ENCODE data around the gene CCDC9B. TPM values are rescaled to one million over a fixed set of nuclear protein-coding genes. Genes with fewer than 3 reads are reported as not detected.

Gene CCDC9B
- total RNA-seq, 1 donor from 2014 or later: not detected

GRCh38 chr15:40332113-40332781, 8.5 kb downstream of the CCDC9B start:
- no peak for DNase-seq (ENCODE audit: low spot score)
- no peak overlapping the region for H3K27ac ChIP-seq
- H3K4me1 ChIP-seq: peaks cover 14% of the 10 kb centered on the region
- Mint-ChIP-seq H3K9me3 (no peaks in the 10 kb centered on the region), H3K27me3 (ENCODE audit: insufficient read depth, low read depth) (peaks cover 5% of the 10 kb centered on the region), H3K36me3 (no peaks in the 10 kb centered on the region), H3K27ac (no peak overlapping the region), H3K4me3 (no peak overlapping the region), H3K4me1 (peaks cover 47% of the 10 kb centered on the region)
- no peak overlapping the region for H2AFZ ChIP-seq (replicated peaks)
- H3K79me2 ChIP-seq (ENCODE audit: low read depth): no peaks in the 10 kb centered on the region
- H4K20me1 ChIP-seq (ENCODE audit: low read depth): peaks cover 14% of the 10 kb centered on the region
- no peak overlapping the region for H3K9ac ChIP-seq
- H3K9me3 ChIP-seq (ENCODE audit: low read depth): no peaks in the 10 kb centered on the region
- TF ChIP-seq EZH2phosphoT487 (IDR thresholded peaks at IDR 0.05) (no peak), EZH2 (IDR thresholded peaks at IDR 0.05) (no peak)
- TF ChIP-seq, protein P1, sequence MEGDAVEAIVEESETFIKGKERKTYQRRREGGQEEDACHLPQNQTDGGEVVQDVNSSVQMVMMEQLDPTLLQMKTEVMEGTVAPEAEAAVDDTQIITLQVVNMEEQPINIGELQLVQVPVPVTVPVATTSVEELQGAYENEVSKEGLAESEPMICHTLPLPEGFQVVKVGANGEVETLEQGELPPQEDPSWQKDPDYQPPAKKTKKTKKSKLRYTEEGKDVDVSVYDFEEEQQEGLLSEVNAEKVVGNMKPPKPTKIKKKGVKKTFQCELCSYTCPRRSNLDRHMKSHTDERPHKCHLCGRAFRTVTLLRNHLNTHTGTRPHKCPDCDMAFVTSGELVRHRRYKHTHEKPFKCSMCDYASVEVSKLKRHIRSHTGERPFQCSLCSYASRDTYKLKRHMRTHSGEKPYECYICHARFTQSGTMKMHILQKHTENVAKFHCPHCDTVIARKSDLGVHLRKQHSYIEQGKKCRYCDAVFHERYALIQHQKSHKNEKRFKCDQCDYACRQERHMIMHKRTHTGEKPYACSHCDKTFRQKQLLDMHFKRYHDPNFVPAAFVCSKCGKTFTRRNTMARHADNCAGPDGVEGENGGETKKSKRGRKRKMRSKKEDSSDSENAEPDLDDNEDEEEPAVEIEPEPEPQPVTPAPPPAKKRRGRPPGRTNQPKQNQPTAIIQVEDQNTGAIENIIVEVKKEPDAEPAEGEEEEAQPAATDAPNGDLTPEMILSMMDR (IDR thresholded peaks at IDR 0.05): no peak
- no peak overlapping the region for H3K4me3 ChIP-seq
- H3K27me3 ChIP-seq: peaks cover 31% of the 10 kb centered on the region
- no peaks in the 10 kb centered on the region for H3K36me3 ChIP-seq
- no peak overlapping the region for H3K4me2 ChIP-seq
- H3F3A ChIP-seq (ENCODE audit: low read depth): peaks cover 12% of the 10 kb centered on the region

- H3K4me3 Mint-ChIP-seq: no peak overlapping the region
- Histone ChIP-seq H3K4me3 (no peak overlapping the region), H3K27me3 (peaks cover 32% of the 10 kb centered on the region), H3K4me1 (peaks cover 20% of the 10 kb centered on the region), H3K9ac (no peak overlapping the region), H2AFZ (replicated peaks) (no peak overlapping the region), H3K36me3 (no peaks in the 10 kb centered on the region), H3K4me2 (no peak overlapping the region), H4K20me1 (ENCODE audit: low read depth) (peaks cover 20% of the 10 kb centered on the region), H3K9me3 (ENCODE audit: low read depth) (no peaks in the 10 kb centered on the region), H3K79me2 (ENCODE audit: low read depth) (no peaks in the 10 kb centered on the region), H3K27ac (no peak overlapping the region), H3F3A (ENCODE audit: low read depth) (peaks cover 18% of the 10 kb centered on the region)
- H3K9me3 Mint-ChIP-seq: no peaks in the 10 kb centered on the region
- H3K36me3 Mint-ChIP-seq: no peaks in the 10 kb centered on the region
- peaks cover 2% of the 10 kb centered on the region for H3K27me3 Mint-ChIP-seq (ENCODE audit: insufficient read depth, low read depth)
- H3K4me1 Mint-ChIP-seq: peaks cover 53% of the 10 kb centered on the region
- DNase-seq (ENCODE audit: low spot score): no peak
- H3K27ac Mint-ChIP-seq: no peak overlapping the region
- TF ChIP-seq, protein P1 (IDR thresholded peaks at IDR 0.05): no peak
- TF ChIP-seq EZH2 (IDR thresholded peaks at IDR 0.05) (no peak), EZH2phosphoT487 (IDR thresholded peaks at IDR 0.05) (no peak)
Measured at GRCh38 chr15:40331637-40332036, 9.1 kb downstream of the CCDC9B start.

DNA sequence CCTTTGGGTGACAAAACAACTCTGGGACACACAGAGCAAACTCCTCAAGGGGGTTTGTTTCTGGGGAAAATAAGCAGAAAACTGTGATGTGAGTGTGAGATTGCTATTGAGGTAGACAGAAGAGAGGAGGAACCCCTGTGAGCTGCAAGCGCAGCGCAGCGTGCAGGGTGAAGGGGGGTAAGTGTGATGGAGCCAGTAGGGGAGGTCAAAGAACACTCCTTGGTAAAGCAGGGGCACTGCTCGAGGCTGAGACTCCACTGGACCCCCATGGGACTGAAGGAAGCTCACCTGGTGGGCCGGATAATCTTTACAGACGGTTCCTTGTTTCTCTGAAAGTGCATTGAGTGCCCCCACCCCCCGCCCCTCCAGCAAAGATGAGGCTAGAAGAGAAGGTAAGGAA, 9.7 kb downstream of the CCDC9B start:
- H3K27me3 ChIP-seq: peaks cover 38% of the 10 kb centered on the region
- TF ChIP-seq EZH2 (IDR thresholded peaks at IDR 0.05) (no peak), EZH2phosphoT487 (IDR thresholded peaks at IDR 0.05) (no peak)
- TF ChIP-seq, protein P1 (IDR thresholded peaks at IDR 0.05): no peak
- H3K4me2 ChIP-seq: no peak overlapping the region
- no peak overlapping the region for H3K27ac ChIP-seq
- peaks cover 26% of the 10 kb centered on the region for H4K20me1 ChIP-seq (ENCODE audit: low read depth)
- H3F3A ChIP-seq (ENCODE audit: low read depth): peaks cover 25% of the 10 kb centered on the region
- H3K36me3 ChIP-seq: no peaks in the 10 kb centered on the region
- H3K4me1 ChIP-seq: peaks cover 26% of the 10 kb centered on the region
- H3K4me3 Mint-ChIP-seq: no peak overlapping the region
- no peak overlapping the region for H3K27ac Mint-ChIP-seq
- H3K9me3 ChIP-seq (ENCODE audit: low read depth): no peaks in the 10 kb centered on the region
- no peak for DNase-seq (ENCODE audit: low spot score)
- H3K36me3 Mint-ChIP-seq: peaks cover under 1% of the 10 kb centered on the region
- H3K4me1 Mint-ChIP-seq: peaks cover 58% of the 10 kb centered on the region
- H3K9ac ChIP-seq: no peak overlapping the region
- no peaks in the 10 kb centered on the region for H3K9me3 Mint-ChIP-seq
- no peak overlapping the region for H2AFZ ChIP-seq (replicated peaks)
- H3K79me2 ChIP-seq (ENCODE audit: low read depth): no peaks in the 10 kb centered on the region
- H3K4me3 ChIP-seq: no peak overlapping the region
- peaks cover 2% of the 10 kb centered on the region for H3K27me3 Mint-ChIP-seq (ENCODE audit: insufficient read depth, low read depth)
